MCF 10A (cell line): ENCODE measurements around the gene NANOS2. TPM values are rescaled to one million over a fixed set of nuclear protein-coding genes. Genes with fewer than 3 reads are reported as not detected.
"Not testable (repeated sequence)": the region's sequence is repeated elsewhere in the genome, so short reads cannot be mapped to it uniquely, and the experiment has no call there.

Experiments used
- BruUV-seq: library from RNA; stranded (reverse); fragments of 400-500 nt; replicated peaks from 2 replicates; lab custom pipeline; 2021; lab: Mats Ljungman, UMichigan
- CTCF ChIA-PET: fragments of 300-600 bp; sonication (Branson Sonifier 250); formaldehyde crosslinking; extraction: SDS; loops from one replicate; lab custom pipeline; 2021; ENCODE audit warnings: antibody characterized with exemption, inconsistent platforms; lab: Yijun Ruan, JAX
- POLR2A ChIA-PET: fragments of 300-600, 350-650 bp; sonication (Branson Sonifier 250); formaldehyde crosslinking; extraction: SDS; loops from one replicate; lab custom pipeline; 2020; ENCODE audit warnings: antibody characterized with exemption, inconsistent platforms; lab: Yijun Ruan, JAX
- DNase-seq: peaks from one replicate; pipeline ENCODE4 v3.0.0-alpha.2; 2018; ENCODE audit not compliant: unreplicated experiment
- H3K27ac Mint-ChIP-seq: one replicate; pipeline ENCODE4 v1.8.0; 2022; ENCODE audit warnings: mild to moderate bottlenecking, low read depth, mixed read lengths; ENCODE audit not compliant: unreplicated experiment
- H3K27me3 Mint-ChIP-seq: one replicate; pipeline ENCODE4 v1.8.0; 2022; ENCODE audit warnings: mixed read lengths; ENCODE audit not compliant: insufficient read depth, unreplicated experiment
- H3K36me3 Mint-ChIP-seq: one replicate; pipeline ENCODE4 v1.8.0; 2022; ENCODE audit warnings: mild to moderate bottlenecking, moderate library complexity, mixed read lengths; ENCODE audit not compliant: insufficient read depth, unreplicated experiment
- H3K4me1 Mint-ChIP-seq: one replicate; pipeline ENCODE4 v1.8.0; 2022; ENCODE audit warnings: mixed read lengths; ENCODE audit not compliant: insufficient read depth, unreplicated experiment
- H3K4me3 Mint-ChIP-seq: one replicate; pipeline ENCODE4 v1.8.0; 2022; ENCODE audit warnings: mild to moderate bottlenecking, moderate library complexity, mixed read lengths; ENCODE audit not compliant: unreplicated experiment
- H3K9me3 Mint-ChIP-seq: one replicate; pipeline ENCODE4 v1.8.0; 2022; ENCODE audit warnings: mixed read lengths; ENCODE audit not compliant: unreplicated experiment
- intact Hi-C: fragments of 100-400 bp; cut with micrococcal nuclease; formaldehyde crosslinking; loops from 2 replicates; pipeline ENCODE4 v1.14.1; 2022
- total RNA-seq: library from RNA; stranded (reverse); gene quantifications from 2 replicates; pipeline ENCODE4 v1.2.3, GENCODE V29; 2022
- TF ChIP-seq, protein P1 (sequence below): fragments of 200-600 bp; IDR thresholded peaks from one replicate; pipeline ENCODE4 v1.8.0; 2022; ENCODE audit warnings: antibody characterized with exemption, mild to moderate bottlenecking; ENCODE audit not compliant: unreplicated experiment

NANOS2 gene
- total RNA-seq, 1 experiment from 2014 or later = not detected

DNA sequence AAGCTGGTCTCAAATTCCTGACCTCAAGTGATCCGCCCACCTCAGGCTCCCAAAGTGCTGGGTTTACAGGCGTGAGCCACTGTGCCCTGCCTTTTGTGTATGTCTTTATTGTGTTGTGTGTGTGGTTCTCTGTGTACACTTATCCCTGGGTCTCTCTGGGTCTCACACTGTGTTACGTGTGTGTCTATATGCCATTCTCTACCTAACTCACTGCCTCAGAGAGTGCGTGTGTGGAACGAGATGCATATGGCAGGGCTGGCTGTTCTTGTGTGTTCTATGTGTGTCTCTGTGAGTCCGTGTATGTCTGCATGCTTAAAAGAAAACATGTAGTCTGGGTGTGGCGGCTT lies 40.0 kb downstream of the NANOS2 start:
- H3K36me3 Mint-ChIP-seq = no peaks in the 10 kb centered on the region
- no peaks in the 10 kb centered on the region for H3K9me3 Mint-ChIP-seq
- POLR2A ChIA-PET = no interaction called here
- H3K4me1 Mint-ChIP-seq = no peaks in the 10 kb centered on the region
- TF ChIP-seq, protein P1, sequence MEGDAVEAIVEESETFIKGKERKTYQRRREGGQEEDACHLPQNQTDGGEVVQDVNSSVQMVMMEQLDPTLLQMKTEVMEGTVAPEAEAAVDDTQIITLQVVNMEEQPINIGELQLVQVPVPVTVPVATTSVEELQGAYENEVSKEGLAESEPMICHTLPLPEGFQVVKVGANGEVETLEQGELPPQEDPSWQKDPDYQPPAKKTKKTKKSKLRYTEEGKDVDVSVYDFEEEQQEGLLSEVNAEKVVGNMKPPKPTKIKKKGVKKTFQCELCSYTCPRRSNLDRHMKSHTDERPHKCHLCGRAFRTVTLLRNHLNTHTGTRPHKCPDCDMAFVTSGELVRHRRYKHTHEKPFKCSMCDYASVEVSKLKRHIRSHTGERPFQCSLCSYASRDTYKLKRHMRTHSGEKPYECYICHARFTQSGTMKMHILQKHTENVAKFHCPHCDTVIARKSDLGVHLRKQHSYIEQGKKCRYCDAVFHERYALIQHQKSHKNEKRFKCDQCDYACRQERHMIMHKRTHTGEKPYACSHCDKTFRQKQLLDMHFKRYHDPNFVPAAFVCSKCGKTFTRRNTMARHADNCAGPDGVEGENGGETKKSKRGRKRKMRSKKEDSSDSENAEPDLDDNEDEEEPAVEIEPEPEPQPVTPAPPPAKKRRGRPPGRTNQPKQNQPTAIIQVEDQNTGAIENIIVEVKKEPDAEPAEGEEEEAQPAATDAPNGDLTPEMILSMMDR = no peak
- CTCF ChIA-PET = no interaction called here
- H3K4me3 Mint-ChIP-seq = no peak overlapping the region
- intact Hi-C loops = no loop called here
- no peak for DNase-seq
- H3K27ac Mint-ChIP-seq = no peak overlapping the region
- no TSS peak for BruUV-seq
- H3K27me3 Mint-ChIP-seq = peaks cover 46% of the 10 kb centered on the region

DNA sequence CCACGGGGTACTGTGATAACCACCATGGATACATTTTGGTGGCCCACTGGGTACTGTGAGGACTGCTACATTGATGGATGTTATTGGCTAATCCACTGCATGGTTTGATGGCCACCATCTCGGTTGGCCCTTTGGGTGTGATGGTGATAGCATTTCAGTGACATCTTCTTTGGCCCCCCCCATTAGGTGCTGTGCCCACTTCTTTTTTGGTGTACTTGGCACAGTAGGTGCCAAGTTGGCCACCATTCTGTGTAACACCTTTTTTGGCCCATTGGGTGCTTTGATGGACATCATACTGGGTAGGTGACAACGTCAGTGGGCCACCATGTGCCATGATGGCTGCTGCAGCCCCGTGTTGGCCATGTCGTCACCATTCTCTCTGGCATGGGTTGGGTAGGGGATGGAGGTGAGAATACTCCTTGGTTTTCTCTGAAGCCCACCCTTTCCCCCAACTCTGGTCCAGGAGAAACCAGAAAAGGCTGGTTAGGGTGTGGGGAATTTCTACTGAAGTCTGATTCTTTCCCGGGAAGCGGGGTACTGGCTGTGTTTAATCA lies 41.3 kb downstream of the NANOS2 start:
- TF ChIP-seq, protein P1 = no peak
- Mint-ChIP-seq H3K4me1 (no peaks in the 10 kb centered on the region), H3K9me3 (no peaks in the 10 kb centered on the region), H3K27ac (no peak overlapping the region), H3K36me3 (no peaks in the 10 kb centered on the region), H3K4me3 (no peak overlapping the region), H3K27me3 (peaks cover 37% of the 10 kb centered on the region)
- BruUV-seq = no TSS peak
- intact Hi-C loops = no loop called here
- DNase-seq = no peak
- POLR2A ChIA-PET = no interaction called here
- CTCF ChIA-PET = interaction anchor here (0.6 kb wide), 1 partner anchor 27 kb away, joined by 4 read pairs; no protein-coding TSS in a partner anchor

DNA sequence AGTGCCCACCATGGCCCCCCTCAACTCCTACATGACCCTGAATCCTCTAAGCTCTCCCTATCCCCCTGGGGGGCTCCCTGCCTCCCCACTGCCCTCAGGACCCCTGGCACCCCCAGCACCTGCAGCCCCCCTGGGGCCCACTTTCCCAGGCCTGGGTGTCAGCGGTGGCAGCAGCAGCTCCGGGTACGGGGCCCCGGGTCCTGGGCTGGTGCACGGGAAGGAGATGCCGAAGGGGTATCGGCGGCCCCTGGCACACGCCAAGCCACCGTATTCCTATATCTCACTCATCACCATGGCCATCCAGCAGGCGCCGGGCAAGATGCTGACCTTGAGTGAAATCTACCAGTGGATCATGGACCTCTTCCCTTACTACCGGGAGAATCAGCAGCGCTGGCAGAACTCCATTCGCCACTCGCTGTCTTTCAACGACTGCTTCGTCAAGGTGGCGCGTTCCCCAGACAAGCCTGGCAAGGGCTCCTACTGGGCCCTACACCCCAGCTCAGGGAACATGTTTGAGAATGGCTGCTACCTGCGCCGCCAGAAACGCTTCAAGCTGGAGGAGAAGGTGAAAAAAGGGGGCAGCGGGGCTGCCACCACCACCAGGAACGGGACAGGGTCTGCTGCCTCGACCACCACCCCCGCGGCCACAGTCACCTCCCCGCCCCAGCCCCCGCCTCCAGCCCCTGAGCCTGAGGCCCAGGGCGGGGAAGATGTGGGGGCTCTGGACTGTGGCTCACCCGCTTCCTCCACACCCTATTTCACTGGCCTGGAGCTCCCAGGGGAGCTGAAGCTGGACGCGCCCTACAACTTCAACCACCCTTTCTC lies 42.3 kb downstream of the NANOS2 start:
- Mint-ChIP-seq H3K27ac (no peak overlapping the region), H3K27me3 (peaks cover 39% of the 10 kb centered on the region), H3K4me3 (no peak overlapping the region), H3K4me1 (no peaks in the 10 kb centered on the region), H3K9me3 (no peaks in the 10 kb centered on the region), H3K36me3 (no peaks in the 10 kb centered on the region)
- ChIA-PET POLR2A (interaction anchor here (0.6 kb wide), 1 partner anchor 144 kb away, joined by 3 read pairs; no protein-coding TSS in a partner anchor), CTCF (interaction anchor here (0.5 kb wide), 1 partner anchor 205 kb away, joined by 5 read pairs; no protein-coding TSS in a partner anchor)
- no peak for DNase-seq
- intact Hi-C loops = no loop called here
- BruUV-seq = no TSS peak
- TF ChIP-seq, protein P1 = no peak

DNA sequence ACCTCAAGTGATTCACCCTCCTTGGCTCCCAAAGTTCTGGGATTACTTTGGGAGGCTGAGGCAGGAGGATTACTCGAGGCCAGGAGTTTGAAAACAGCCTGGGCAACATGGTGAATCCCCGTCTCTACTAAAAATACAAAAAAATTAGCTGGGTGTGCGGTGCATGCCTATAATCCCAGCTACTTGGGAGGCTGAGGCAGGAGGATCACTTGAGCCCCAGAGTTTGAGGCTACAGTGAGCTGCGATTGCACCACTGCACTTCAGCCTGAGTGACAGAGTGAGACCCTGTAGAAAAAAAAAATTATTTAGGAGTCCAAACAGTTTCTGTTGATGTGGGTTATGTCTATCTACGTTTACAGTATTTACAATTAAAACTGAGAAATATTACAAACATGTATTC lies 43.8 kb downstream of the NANOS2 start:
- TF ChIP-seq, protein P1 = no peak

DNA sequence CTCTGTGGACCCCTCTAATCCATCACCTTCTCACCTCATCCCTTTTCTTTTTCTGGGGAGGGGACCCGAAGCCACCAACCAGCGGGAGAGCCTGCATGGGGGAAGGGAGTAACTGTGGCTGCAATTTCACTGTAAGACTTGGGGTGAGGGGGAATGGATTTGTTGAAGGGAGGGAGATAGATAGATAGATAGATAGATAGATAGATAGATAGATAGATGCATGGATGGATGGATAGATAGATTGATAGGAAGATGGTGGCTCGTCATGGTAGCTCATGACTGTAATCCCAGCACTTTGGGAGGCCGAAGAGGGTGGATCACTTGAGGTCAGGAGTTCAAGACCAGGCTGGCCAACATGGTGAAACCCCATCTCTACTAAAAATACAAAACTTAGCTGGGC lies 47.3 kb downstream of the NANOS2 start:
- POLR2A ChIA-PET, H3K4me1 Mint-ChIP-seq, H3K4me3 Mint-ChIP-seq, BruUV-seq, H3K27ac Mint-ChIP-seq, DNase-seq, intact Hi-C loops, H3K9me3 Mint-ChIP-seq, H3K36me3 Mint-ChIP-seq: not testable (repeated sequence)
- CTCF ChIA-PET = interaction anchor here (0.6 kb wide), 1 partner anchor 225 kb away, joined by 3 read pairs; no protein-coding TSS in a partner anchor
- peaks cover 51% of the 10 kb centered on the region for H3K27me3 Mint-ChIP-seq

More for the DNA sequence above, 43.8 kb downstream of the NANOS2 start:
- H3K4me3 Mint-ChIP-seq = no peak overlapping the region
- no peaks in the 10 kb centered on the region for H3K9me3 Mint-ChIP-seq
- ChIA-PET CTCF (no interaction called here), POLR2A (interaction anchor here (0.9 kb wide), 1 partner anchor 31 kb away, joined by 3 read pairs; the partner anchor contains the start of gene MYPOP)
- no TSS peak for BruUV-seq
- H3K36me3 Mint-ChIP-seq = no peaks in the 10 kb centered on the region
- no peaks in the 10 kb centered on the region for H3K4me1 Mint-ChIP-seq
- DNase-seq = no peak
- intact Hi-C loops = no loop called here
- no peak overlapping the region for H3K27ac Mint-ChIP-seq
- H3K27me3 Mint-ChIP-seq = peaks cover 44% of the 10 kb centered on the region
